ENCODE measurements around the gene ANKFY1.

DNA sequence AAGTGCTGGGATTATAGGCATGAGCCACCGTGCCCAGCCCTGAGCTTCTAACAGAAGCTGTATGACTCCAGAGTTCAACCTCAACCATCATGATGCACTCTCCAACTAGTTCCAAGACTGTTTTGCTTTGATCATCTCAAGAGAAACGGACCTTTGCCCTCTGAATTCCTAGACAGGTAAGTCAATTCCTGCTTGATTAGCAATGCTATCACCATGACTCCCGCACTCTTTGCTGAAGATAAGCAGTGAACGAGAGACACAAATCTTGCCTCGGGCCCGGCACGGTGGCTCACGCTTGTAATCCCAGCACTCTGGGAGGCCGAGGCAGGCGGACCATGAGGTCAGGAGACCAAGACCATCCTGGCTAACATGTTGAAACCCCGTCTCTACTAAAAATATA is 22.2 kb downstream of the ANKFY1 start:
- TF ChIP-seq EZH2 (IDR thresholded peaks at IDR 0.05; ENCODE audit: borderline replicate concordance, low read depth, low read length, severe bottlenecking), result no peak
- TF ChIP-seq, protein P1, sequence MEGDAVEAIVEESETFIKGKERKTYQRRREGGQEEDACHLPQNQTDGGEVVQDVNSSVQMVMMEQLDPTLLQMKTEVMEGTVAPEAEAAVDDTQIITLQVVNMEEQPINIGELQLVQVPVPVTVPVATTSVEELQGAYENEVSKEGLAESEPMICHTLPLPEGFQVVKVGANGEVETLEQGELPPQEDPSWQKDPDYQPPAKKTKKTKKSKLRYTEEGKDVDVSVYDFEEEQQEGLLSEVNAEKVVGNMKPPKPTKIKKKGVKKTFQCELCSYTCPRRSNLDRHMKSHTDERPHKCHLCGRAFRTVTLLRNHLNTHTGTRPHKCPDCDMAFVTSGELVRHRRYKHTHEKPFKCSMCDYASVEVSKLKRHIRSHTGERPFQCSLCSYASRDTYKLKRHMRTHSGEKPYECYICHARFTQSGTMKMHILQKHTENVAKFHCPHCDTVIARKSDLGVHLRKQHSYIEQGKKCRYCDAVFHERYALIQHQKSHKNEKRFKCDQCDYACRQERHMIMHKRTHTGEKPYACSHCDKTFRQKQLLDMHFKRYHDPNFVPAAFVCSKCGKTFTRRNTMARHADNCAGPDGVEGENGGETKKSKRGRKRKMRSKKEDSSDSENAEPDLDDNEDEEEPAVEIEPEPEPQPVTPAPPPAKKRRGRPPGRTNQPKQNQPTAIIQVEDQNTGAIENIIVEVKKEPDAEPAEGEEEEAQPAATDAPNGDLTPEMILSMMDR (IDR thresholded peaks at IDR 0.05; ENCODE audit: borderline replicate concordance, extremely low read depth, low read length, poor library complexity, severe bottlenecking), result no peak
